ENCODE measurements around the gene PRIMA1.

DNA sequence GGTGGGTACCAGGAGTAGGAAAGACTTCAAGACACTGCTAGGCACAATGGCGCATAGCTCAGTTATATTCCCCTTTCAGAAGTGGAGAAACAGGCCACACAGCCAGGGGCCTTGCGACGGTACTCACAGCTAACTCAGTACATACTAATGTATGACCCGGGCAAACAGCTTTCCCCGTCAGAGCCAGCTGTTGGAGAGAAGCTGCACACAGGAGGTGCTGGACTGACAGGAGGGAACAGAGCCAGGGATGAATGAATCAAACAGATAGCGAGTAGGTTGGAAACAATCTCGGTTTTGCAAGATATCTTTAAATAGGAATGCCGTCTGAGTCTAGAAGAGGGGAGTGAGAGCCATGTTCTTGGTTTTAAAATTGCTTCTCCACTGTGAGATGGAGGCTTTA lies 45.5 kb downstream of the PRIMA1 start:
- TF ChIP-seq, protein P1, sequence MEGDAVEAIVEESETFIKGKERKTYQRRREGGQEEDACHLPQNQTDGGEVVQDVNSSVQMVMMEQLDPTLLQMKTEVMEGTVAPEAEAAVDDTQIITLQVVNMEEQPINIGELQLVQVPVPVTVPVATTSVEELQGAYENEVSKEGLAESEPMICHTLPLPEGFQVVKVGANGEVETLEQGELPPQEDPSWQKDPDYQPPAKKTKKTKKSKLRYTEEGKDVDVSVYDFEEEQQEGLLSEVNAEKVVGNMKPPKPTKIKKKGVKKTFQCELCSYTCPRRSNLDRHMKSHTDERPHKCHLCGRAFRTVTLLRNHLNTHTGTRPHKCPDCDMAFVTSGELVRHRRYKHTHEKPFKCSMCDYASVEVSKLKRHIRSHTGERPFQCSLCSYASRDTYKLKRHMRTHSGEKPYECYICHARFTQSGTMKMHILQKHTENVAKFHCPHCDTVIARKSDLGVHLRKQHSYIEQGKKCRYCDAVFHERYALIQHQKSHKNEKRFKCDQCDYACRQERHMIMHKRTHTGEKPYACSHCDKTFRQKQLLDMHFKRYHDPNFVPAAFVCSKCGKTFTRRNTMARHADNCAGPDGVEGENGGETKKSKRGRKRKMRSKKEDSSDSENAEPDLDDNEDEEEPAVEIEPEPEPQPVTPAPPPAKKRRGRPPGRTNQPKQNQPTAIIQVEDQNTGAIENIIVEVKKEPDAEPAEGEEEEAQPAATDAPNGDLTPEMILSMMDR (IDR thresholded peaks at IDR 0.05) = no peak
- TF ChIP-seq POLR2A (IDR thresholded peaks at IDR 0.05) = no peak

Data from testis (tissue), 2 donors.